GM21367 (cell line): Measurements from ENCODE around the gene ADH6.
"Not testable (repeated sequence)": the region's sequence is repeated elsewhere in the genome, so short reads cannot be mapped to it uniquely, and the experiment has no call there.

ENCODE experiments used
- ATAC-seq: cut with Tn5 transposase; IDR thresholded peaks from one replicate; pipeline ENCODE4 v1.9.1; 2021; ENCODE audit not compliant: unreplicated experiment

The ADH6 gene

GRCh38 chr4:99219072-99219471 is at the start of gene ADH6:
Gene ADH6, minus strand, starts transcription at chr4:99219246. Its CDS starts 94 bp downstream, at chr4:99219152.
- ATAC-seq = no peak

GRCh38 chr4:99264927-99265326 is 45.9 kb upstream of the ADH6 start:
- no peak for ATAC-seq

GRCh38 chr4:99252746-99253145 is 33.7 kb upstream of the ADH6 start:
- ATAC-seq = no peak

- ATAC-seq = no peak
Observed at GRCh38 chr4:99248714-99249113, 29.7 kb upstream of the ADH6 start.

- no peak for ATAC-seq
Observed at GRCh38 chr4:99235955-99236354, 16.9 kb upstream of the ADH6 start.

- no peak for ATAC-seq
Observed at GRCh38 chr4:99234331-99235010, 15.4 kb upstream of the ADH6 start.

GRCh38 chr4:99233397-99233796 is 14.4 kb upstream of the ADH6 start:
- ATAC-seq = not testable (repeated sequence)

GRCh38 chr4:99228706-99229105 is 9.7 kb upstream of the ADH6 start:
- ATAC-seq = not testable (repeated sequence)

GRCh38 chr4:99227646-99228045 is 8.6 kb upstream of the ADH6 start:
- not testable (repeated sequence) for ATAC-seq

GRCh38 chr4:99221980-99222379 is 2.9 kb upstream of the ADH6 start:
- ATAC-seq = no peak

- ATAC-seq = peak; percentile 68
Observed at GRCh38 chr4:99219479-99219878, 433 bp upstream of the ADH6 start.

- no peak for ATAC-seq
Observed at GRCh38 chr4:99215521-99215920, 3.5 kb downstream of the ADH6 start.

GRCh38 chr4:99210789-99211188 is 8.3 kb downstream of the ADH6 start:
- ATAC-seq = no peak

- no peak for ATAC-seq
Observed at GRCh38 chr4:99209671-99210070, 9.4 kb downstream of the ADH6 start.

GRCh38 chr4:99208719-99209075 is 10.3 kb downstream of the ADH6 start:
- no peak for ATAC-seq

- ATAC-seq = no peak
Observed at GRCh38 chr4:99207911-99208718, 10.9 kb downstream of the ADH6 start.

GRCh38 chr4:99207069-99207743 is 11.8 kb downstream of the ADH6 start:
- ATAC-seq = no peak

- no peak for ATAC-seq
Observed at GRCh38 chr4:99205153-99205979, 13.7 kb downstream of the ADH6 start.

GRCh38 chr4:99202536-99202935 is 16.5 kb downstream of the ADH6 start:
- ATAC-seq = no peak

- ATAC-seq = no peak
Observed at GRCh38 chr4:99202094-99202493, 17.0 kb downstream of the ADH6 start.

- ATAC-seq = no peak
Observed at GRCh38 chr4:99201690-99202089, 17.4 kb downstream of the ADH6 start.
